ENCODE data around the gene SH3BGR. TPM values are rescaled to one million over a fixed set of nuclear protein-coding genes. Genes with fewer than 3 reads are reported as not detected.
"Not testable (repeated sequence)": the region's sequence is repeated elsewhere in the genome, so short reads cannot be mapped to it uniquely, and the experiment has no call there.

Gene SH3BGR
- total RNA-seq, 2 donors from 2014 or later = 43.2 to 75.7 TPM

DNA sequence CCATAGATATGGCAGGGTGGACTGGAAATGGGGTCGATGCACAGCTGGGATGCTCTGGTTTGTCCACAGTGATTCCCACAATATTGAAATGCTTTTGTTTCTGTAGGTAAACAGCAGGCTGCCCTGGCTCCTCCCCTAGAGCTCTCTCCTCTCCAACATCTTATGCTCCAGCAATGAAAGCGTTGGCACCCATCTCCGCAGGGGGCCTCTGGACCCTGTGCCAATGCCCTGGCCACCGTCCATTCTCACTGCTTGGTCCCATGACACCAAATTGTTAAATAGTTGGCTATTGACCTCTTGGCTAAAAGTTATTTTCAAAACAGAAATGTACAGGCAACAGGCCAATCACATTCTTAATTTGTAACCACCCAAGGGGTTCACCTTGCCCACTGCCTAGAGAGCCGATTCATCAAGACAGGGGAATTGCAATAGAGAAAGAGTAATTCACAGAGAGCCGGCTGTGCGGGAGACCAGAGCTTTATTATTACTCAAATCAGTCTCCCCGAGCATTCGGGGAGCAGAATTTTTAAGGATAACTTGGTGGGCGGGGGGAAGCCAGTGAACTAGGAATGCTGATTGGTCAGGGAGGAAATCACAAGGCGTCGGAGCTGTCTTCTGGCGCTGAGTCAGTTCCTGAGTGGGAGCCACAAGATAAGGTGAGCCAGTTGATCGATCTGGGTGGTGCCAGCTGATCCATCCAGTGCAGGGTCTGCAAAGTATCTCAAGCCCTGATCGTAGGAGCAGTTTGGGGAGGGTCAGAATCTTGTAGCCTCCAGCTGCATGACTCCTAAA, 84.1 kb downstream of the SH3BGR start:
- TF ChIP-seq, protein P1, sequence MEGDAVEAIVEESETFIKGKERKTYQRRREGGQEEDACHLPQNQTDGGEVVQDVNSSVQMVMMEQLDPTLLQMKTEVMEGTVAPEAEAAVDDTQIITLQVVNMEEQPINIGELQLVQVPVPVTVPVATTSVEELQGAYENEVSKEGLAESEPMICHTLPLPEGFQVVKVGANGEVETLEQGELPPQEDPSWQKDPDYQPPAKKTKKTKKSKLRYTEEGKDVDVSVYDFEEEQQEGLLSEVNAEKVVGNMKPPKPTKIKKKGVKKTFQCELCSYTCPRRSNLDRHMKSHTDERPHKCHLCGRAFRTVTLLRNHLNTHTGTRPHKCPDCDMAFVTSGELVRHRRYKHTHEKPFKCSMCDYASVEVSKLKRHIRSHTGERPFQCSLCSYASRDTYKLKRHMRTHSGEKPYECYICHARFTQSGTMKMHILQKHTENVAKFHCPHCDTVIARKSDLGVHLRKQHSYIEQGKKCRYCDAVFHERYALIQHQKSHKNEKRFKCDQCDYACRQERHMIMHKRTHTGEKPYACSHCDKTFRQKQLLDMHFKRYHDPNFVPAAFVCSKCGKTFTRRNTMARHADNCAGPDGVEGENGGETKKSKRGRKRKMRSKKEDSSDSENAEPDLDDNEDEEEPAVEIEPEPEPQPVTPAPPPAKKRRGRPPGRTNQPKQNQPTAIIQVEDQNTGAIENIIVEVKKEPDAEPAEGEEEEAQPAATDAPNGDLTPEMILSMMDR (IDR thresholded peaks at IDR 0.05) = no peak
- H3K9me3 ChIP-seq = no peaks in the 10 kb centered on the region
- no peak for DNase-seq (ENCODE audit: low spot score)

DNA sequence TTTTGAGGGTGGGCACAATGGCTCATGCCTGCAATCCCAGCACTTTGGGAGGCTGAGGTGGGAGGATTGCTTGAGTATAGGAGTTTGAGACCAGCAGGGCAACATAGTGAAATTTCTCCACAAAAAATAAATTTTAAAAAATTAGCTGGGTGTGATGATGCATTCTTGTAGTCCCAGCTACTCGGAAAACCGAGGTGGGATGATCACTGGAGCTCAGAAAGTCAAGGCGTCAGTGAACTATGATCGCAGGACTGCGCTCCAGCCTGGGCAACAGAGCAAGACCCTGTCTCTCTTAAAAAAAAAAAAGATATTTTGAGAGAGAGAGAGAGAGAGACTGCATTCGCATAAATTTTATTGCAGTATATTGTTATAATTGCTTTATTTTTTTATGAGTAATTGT, 85.1 kb downstream of the SH3BGR start:
- H3K36me3 ChIP-seq = no peaks in the 10 kb centered on the region
- no peaks in the 10 kb centered on the region for H3K9me3 ChIP-seq
- no peaks in the 10 kb centered on the region for H3K27me3 ChIP-seq
- no peaks in the 10 kb centered on the region for H3K4me1 ChIP-seq
- H3K4me3 ChIP-seq = no peak overlapping the region
- H3K27ac ChIP-seq = no peak overlapping the region
- no peak for DNase-seq (ENCODE audit: low spot score)
- TF ChIP-seq, protein P1 (IDR thresholded peaks at IDR 0.05) = no peak

More for the DNA sequence above, 84.1 kb downstream of the SH3BGR start:
- H3K4me1 ChIP-seq = no peaks in the 10 kb centered on the region
- H3K27ac ChIP-seq = no peak overlapping the region
- no peaks in the 10 kb centered on the region for H3K27me3 ChIP-seq
- no peaks in the 10 kb centered on the region for H3K36me3 ChIP-seq
- no peak overlapping the region for H3K4me3 ChIP-seq

DNA sequence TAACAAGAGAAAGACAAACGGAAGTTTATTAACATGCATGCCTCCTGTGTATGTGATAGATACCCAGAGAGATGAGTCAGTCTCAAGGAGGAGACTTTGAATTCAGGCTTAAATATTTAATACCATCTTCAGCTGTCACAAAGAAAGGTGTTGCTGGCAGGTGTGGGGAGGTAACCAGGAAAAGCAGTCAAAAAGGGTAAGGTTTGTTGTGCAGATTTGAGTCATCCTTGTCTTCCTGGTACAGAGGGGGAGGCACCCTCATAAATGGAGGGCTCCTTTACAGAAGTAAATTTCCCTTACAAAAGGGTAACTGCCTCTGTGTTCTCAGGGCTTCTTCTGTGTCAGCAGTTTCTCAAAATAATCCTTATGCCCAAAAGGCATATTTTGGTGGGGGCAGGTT, 85.8 kb downstream of the SH3BGR start:
- Histone ChIP-seq H3K9me3 (no peaks in the 10 kb centered on the region), H3K4me3 (no peak overlapping the region), H3K36me3 (no peaks in the 10 kb centered on the region), H3K27ac (no peak overlapping the region), H3K27me3 (no peaks in the 10 kb centered on the region), H3K4me1 (no peaks in the 10 kb centered on the region)
- TF ChIP-seq, protein P1 (IDR thresholded peaks at IDR 0.05) = no peak
- DNase-seq (ENCODE audit: low spot score) = no peak

GRCh38 chr21:39538453-39539042, 86.8 kb downstream of the SH3BGR start:
- Histone ChIP-seq H3K36me3 (no peaks in the 10 kb centered on the region), H3K27ac (no peak overlapping the region), H3K9me3 (no peaks in the 10 kb centered on the region), H3K4me3 (no peak overlapping the region), H3K4me1 (no peaks in the 10 kb centered on the region), H3K27me3 (no peaks in the 10 kb centered on the region)
- TF ChIP-seq, protein P1 (IDR thresholded peaks at IDR 0.05) = no peak
- no peak for DNase-seq (ENCODE audit: low spot score)

DNA sequence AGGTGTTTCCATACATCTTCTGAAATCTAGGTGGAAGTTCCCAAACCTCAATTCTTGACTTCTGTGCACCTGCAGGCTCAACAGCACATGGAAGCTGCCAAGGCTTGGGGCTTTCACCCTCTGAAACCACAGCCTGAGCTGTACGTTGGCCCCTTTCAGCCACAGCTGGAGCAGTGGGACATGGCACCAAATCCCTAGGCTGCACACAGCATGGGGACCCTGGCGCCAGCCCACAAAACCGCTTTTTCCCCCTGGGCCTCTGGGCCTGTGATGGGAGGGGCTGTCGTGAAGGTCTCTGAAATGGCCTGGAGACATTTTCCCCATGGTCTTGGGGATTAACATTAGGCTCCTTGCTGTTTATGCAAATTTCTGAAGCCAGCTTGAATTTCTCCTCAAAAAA, 88.6 kb downstream of the SH3BGR start:
- not testable (repeated sequence) for H3K9me3 ChIP-seq; H3K4me3 ChIP-seq; H3K27me3 ChIP-seq; H3K27ac ChIP-seq; DNase-seq (ENCODE audit: low spot score); H3K36me3 ChIP-seq; H3K4me1 ChIP-seq

- no peak overlapping the region for H3K27ac ChIP-seq
- no peaks in the 10 kb centered on the region for H3K4me1 ChIP-seq
- DNase-seq (ENCODE audit: low spot score) = no peak
- no peak overlapping the region for H3K4me3 ChIP-seq
- H3K27me3 ChIP-seq = no peaks in the 10 kb centered on the region
- H3K36me3 ChIP-seq = no peaks in the 10 kb centered on the region
- peaks cover 0 to 5% of the 10 kb centered on the region in 2 donors for H3K9me3 ChIP-seq
- TF ChIP-seq, protein P1 (IDR thresholded peaks at IDR 0.05) = no peak
Measured at GRCh38 chr21:39542736-39543135, 91.0 kb downstream of the SH3BGR start.
